Body of pancreas (tissue), 4 donors: ENCODE measurements around the gene AK9. TPM values are rescaled to one million over a fixed set of nuclear protein-coding genes. Genes with fewer than 3 reads are reported as not detected.

Experiments
- ATAC-seq: fragments of 150-250 bp; one replicate; pipeline ENCODE4 v1.9.1; 2016
- DNase-seq, 4 donors: peaks; one replicate each; pipeline ENCODE4 v3.0.0-alpha.2; 2019
- H3K27ac ChIP-seq, 4 donors: fragments of 200-600 bp; sonication (generic); 1 replicate in 3 of 4; 2 replicates in 1 of 4; pipeline versions ENCODE4 v1.5.1 to v1.6.1; 2016 to 2019; ENCODE audit warnings: mild to moderate bottlenecking in 1 of 4, mixed read lengths in 1 of 4, moderate library complexity in 1 of 4
- H3K27me3 ChIP-seq, 2 donors: fragments of 200-600 bp; sonication (generic); one replicate each; pipeline ENCODE4 v1.6.0; 2016; ENCODE audit warnings: mild to moderate bottlenecking in 1 of 2
- H3K36me3 ChIP-seq, 2 donors: fragments of 200-600 bp; sonication (generic); replicated peaks in 1 of 2; 2 replicates each; pipeline ENCODE4 v1.5.1; 2016; ENCODE audit warnings: low read depth in 2 of 2; ENCODE audit not compliant: insufficient read depth in 1 of 2
- H3K4me1 ChIP-seq: fragments of 200-600 bp; sonication (generic); one replicate; pipeline ENCODE4 v1.6.0; 2016
- H3K4me3 ChIP-seq, 2 donors: fragments of 200-600 bp; sonication (generic); 1 replicate in 1 of 2; 2 replicates in 1 of 2; pipeline ENCODE4 v1.5.1; 2016 to 2019
- H3K9me3 ChIP-seq, 3 donors: fragments of 200-600 bp; sonication (generic); 1 replicate in 2 of 3; 2 replicates in 1 of 3; pipeline ENCODE4 v1.5.1; 2016
- CTCF ChIP-seq, 7 experiments: fragments of 450-650 bp in 4 of 7; fragments of 200-600 bp in 3 of 7; sonication (generic) in 3 of 7; IDR thresholded peaks; one replicate each; pipeline ENCODE4 v1.5.1; 2016 to 2019; ENCODE audit warnings: antibody characterized with exemption in 7 of 7
- POLR2A ChIP-seq, 3 donors: fragments of 450-650 bp; IDR thresholded peaks; one replicate each; pipeline ENCODE4 v1.6.1; 2016; ENCODE audit warnings: antibody characterized with exemption in 3 of 3, mild to moderate bottlenecking in 2 of 3
- WGBS, 2 donors: methylation state at CpG; one replicate each; pipeline ENCODE4 v1.1.5; 2017; 5-methylcytosine and 5-hydroxymethylcytosine counted together
- intact Hi-C: fragments of 100-400 bp; cut with DNase I; formaldehyde crosslinking; loops from one replicate; pipeline ENCODE4 v1.15.1; 2023
- total RNA-seq, 2 donors: library from RNA; depleted of rRNA; stranded (reverse); fragments of >200 nt; gene quantifications; one replicate each; pipeline ENCODE4 v1.1.0, GENCODE V29; 2016

The AK9 gene
- total RNA-seq, 2 donors from 2014 or later: 9.6 to 20.1 TPM

- H3K9me3 ChIP-seq: no peaks in the 10 kb centered on the region
- intact Hi-C loops: no loop called here
- no peak for ATAC-seq
- no peak for DNase-seq
- no peak for TF ChIP-seq POLR2A (IDR thresholded peaks at IDR 0.05)
- TF ChIP-seq CTCF (IDR thresholded peaks at IDR 0.05): no peak
- H3K27ac ChIP-seq: no peak overlapping the region
- H3K4me3 ChIP-seq: no peak overlapping the region
- H3K4me1 ChIP-seq: peaks cover 5% of the 10 kb centered on the region
- WGBS, 2 donors: 65 to 66% methylated on average over 4 of the region's 4 CpGs
- H3K36me3 ChIP-seq: no peaks in the 10 kb centered on the region
- H3K27me3 ChIP-seq: no peaks in the 10 kb centered on the region
Observed at GRCh38 chr6:109678240-109678639, 12.8 kb downstream of the AK9 start.

GRCh38 chr6:109676724-109677123, 14.3 kb downstream of the AK9 start:
- 78 to 96% methylated on average over 1 of the region's 1 CpG for WGBS, 2 donors
- Histone ChIP-seq H3K27me3 (no peaks in the 10 kb centered on the region), H3K4me1 (peaks cover 5% of the 10 kb centered on the region), H3K36me3 (no peaks in the 10 kb centered on the region), H3K27ac (no peak overlapping the region), H3K4me3 (no peak overlapping the region), H3K9me3 (no peaks in the 10 kb centered on the region)
- ATAC-seq: no peak
- TF ChIP-seq CTCF (IDR thresholded peaks at IDR 0.05) (no peak), POLR2A (IDR thresholded peaks at IDR 0.05) (no peak)
- intact Hi-C loops: no loop called here
- no peak for DNase-seq

- Histone ChIP-seq H3K36me3 (no peaks in the 10 kb centered on the region), H3K4me1 (no peaks in the 10 kb centered on the region), H3K27ac (no peak overlapping the region), H3K4me3 (no peak overlapping the region), H3K27me3 (no peaks in the 10 kb centered on the region), H3K9me3 (no peaks in the 10 kb centered on the region)
- DNase-seq (no peak), ATAC-seq (no peak)
- intact Hi-C loops: no loop called here
- TF ChIP-seq CTCF (IDR thresholded peaks at IDR 0.05): no peak
- TF ChIP-seq POLR2A (IDR thresholded peaks at IDR 0.05): no peak
Observed at GRCh38 chr6:109672839-109673238, 18.2 kb downstream of the AK9 start.

- no peaks in the 10 kb centered on the region for H3K9me3 ChIP-seq
- H3K27me3 ChIP-seq: no peaks in the 10 kb centered on the region
- no peak for DNase-seq
- H3K27ac ChIP-seq: no peak overlapping the region
- ATAC-seq: no peak
- H3K36me3 ChIP-seq: no peaks in the 10 kb centered on the region
- no peak overlapping the region for H3K4me3 ChIP-seq
- TF ChIP-seq POLR2A (IDR thresholded peaks at IDR 0.05): no peak
- no peak for TF ChIP-seq CTCF (IDR thresholded peaks at IDR 0.05)
- no peaks in the 10 kb centered on the region for H3K4me1 ChIP-seq
- intact Hi-C loops: no loop called here
- WGBS, 2 donors: 95 to 100% methylated on average over 1 of the region's 1 CpG
Observed at GRCh38 chr6:109672175-109672574, 18.8 kb downstream of the AK9 start.

GRCh38 chr6:109671733-109672132, 19.3 kb downstream of the AK9 start:
- no peak for DNase-seq
- intact Hi-C loops: no loop called here

More at GRCh38 chr6:109671733-109672132, 19.3 kb downstream of the AK9 start:
- TF ChIP-seq POLR2A (IDR thresholded peaks at IDR 0.05) (no peak), CTCF (IDR thresholded peaks at IDR 0.05) (no peak)
- WGBS, 2 donors: 85 to 90% methylated on average over 2 of the region's 2 CpGs
- Histone ChIP-seq H3K36me3 (no peaks in the 10 kb centered on the region), H3K27ac (no peak overlapping the region), H3K9me3 (no peaks in the 10 kb centered on the region), H3K4me3 (no peak overlapping the region), H3K4me1 (no peaks in the 10 kb centered on the region), H3K27me3 (no peaks in the 10 kb centered on the region)
- no peak for ATAC-seq
